Brain microvascular endothelial cell (primary cell): Measurements from ENCODE around the gene CMBL.

Experiments
- DNase-seq: peaks from one replicate; pipeline ENCODE4 v3.0.0-alpha.2; 2020
- H3K27ac ChIP-seq: fragments of 250-450 bp; sonication (Bioruptor Pico); 2 replicates; pipeline ENCODE4 v1.5.1; 2020; ENCODE audit warnings: mild to moderate bottlenecking, moderate library complexity
- H3K27me3 ChIP-seq: fragments of 250-450 bp; sonication (Bioruptor Pico); replicated peaks from 2 replicates; pipeline ENCODE4 v1.5.1; 2020; ENCODE audit warnings: mild to moderate bottlenecking
- H3K36me3 ChIP-seq: fragments of 250-450 bp; sonication (Bioruptor Pico); replicated peaks from 2 replicates; pipeline ENCODE4 v1.5.1; 2020; ENCODE audit warnings: mild to moderate bottlenecking
- H3K4me3 ChIP-seq: 2 replicates; pipeline ENCODE4 v1.5.1; 2011; ENCODE audit warnings: low read depth, mild to moderate bottlenecking, control low read depth, low read length, moderate library complexity
- in situ Hi-C: cut with HindIII; loops from 2 replicates; pipeline ENCODE4 v1.10.0; 2017; ENCODE audit warnings: low sequenced_read_pairs, low pct_ligation_motif_present
- TF ChIP-seq, protein P1 (sequence below): IDR thresholded peaks from 2 replicates; pipeline ENCODE4 v1.5.1; 2011; ENCODE audit warnings: low read depth, mild to moderate bottlenecking, moderate library complexity, low read length, control low read depth, inconsistent platforms; ENCODE audit errors: missing control alignments

Gene CMBL

DNA sequence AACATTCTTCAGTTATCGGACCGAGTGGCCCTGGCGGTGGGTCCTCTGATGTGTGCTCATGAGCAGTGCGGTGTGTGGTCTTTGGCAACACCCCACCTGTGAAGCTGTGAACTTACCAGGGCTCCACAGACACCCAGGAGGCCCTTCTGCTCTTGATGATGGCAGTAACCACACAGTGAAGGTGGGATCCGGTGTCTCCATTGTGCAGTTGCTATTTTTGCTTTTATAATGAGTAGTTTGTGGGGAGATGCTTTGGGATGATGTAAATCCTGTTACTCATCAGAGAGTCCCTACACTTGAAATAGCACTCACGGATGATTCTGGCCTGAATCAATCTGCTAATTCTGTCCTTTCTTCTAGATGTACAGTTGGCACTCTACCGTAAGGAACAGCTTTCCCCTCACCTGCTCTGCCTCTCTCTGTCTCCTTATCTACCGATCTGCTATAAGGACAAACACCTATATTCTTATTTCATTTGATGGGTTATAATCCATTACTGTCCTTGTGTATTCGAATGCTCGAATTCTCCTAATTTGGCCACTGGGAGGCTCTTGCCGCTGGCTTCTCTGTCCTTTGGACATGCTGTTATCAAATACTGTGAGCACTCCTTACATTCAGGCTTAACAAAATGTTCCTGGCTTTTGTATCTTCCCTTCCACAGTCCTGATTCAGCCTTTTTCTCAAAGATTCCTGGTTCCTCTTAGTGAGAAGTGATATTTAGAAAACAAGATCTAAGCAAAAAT lies 78.2 kb downstream of the CMBL start:
- Histone ChIP-seq H3K27me3 (no peaks in the 10 kb centered on the region), H3K27ac (peak overlapping the region; percentile 92), H3K36me3 (no peaks in the 10 kb centered on the region), H3K4me3 (peak overlapping the region; percentile 15)
- TF ChIP-seq, protein P1, sequence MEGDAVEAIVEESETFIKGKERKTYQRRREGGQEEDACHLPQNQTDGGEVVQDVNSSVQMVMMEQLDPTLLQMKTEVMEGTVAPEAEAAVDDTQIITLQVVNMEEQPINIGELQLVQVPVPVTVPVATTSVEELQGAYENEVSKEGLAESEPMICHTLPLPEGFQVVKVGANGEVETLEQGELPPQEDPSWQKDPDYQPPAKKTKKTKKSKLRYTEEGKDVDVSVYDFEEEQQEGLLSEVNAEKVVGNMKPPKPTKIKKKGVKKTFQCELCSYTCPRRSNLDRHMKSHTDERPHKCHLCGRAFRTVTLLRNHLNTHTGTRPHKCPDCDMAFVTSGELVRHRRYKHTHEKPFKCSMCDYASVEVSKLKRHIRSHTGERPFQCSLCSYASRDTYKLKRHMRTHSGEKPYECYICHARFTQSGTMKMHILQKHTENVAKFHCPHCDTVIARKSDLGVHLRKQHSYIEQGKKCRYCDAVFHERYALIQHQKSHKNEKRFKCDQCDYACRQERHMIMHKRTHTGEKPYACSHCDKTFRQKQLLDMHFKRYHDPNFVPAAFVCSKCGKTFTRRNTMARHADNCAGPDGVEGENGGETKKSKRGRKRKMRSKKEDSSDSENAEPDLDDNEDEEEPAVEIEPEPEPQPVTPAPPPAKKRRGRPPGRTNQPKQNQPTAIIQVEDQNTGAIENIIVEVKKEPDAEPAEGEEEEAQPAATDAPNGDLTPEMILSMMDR = peak; percentile 62
- in situ Hi-C loops = no loop called here
- peak; percentile 92 for DNase-seq

- Histone ChIP-seq H3K4me3 (no peak overlapping the region), H3K36me3 (no peaks in the 10 kb centered on the region), H3K27ac (peak overlapping the region; percentile 92), H3K27me3 (no peaks in the 10 kb centered on the region)
- in situ Hi-C loops = no loop called here
- DNase-seq = no peak
- TF ChIP-seq, protein P1 = no peak
Measured at GRCh38 chr5:10228288-10228687, 79.4 kb downstream of the CMBL start.
